T-helper 1 cell treated with Interleukin-12 subunit alpha and Interleukin-12 subunit beta and Interleukin-4 antibody, amounts not matched to agents 30 ng/mL and 1 ng/mL, for 36 hours (primary cell): ENCODE measurements around the gene KRT15. TPM values are rescaled to one million over a fixed set of nuclear protein-coding genes. Genes with fewer than 3 reads are reported as not detected.
"Not testable (repeated sequence)": the region's sequence is repeated elsewhere in the genome, so short reads cannot be mapped to it uniquely, and the experiment has no call there.

Experiments
- intact Hi-C: fragments of 100-400 bp; cut with micrococcal nuclease; formaldehyde crosslinking; loops from one replicate; pipeline ENCODE4 v1.15.1; 2024
- total RNA-seq: library from RNA; stranded (reverse); gene quantifications from 2 replicates; pipeline ENCODE4 v1.2.3, GENCODE V29; 2022

Gene KRT15
- total RNA-seq, 1 donor from 2014 or later, result not detected

GRCh38 chr17:41544935-41545334 lies 26.2 kb upstream of the KRT15 start:
- intact Hi-C loops, result no loop called here

GRCh38 chr17:41544491-41544892 lies 25.8 kb upstream of the KRT15 start:
- intact Hi-C loops, result no loop called here

DNA sequence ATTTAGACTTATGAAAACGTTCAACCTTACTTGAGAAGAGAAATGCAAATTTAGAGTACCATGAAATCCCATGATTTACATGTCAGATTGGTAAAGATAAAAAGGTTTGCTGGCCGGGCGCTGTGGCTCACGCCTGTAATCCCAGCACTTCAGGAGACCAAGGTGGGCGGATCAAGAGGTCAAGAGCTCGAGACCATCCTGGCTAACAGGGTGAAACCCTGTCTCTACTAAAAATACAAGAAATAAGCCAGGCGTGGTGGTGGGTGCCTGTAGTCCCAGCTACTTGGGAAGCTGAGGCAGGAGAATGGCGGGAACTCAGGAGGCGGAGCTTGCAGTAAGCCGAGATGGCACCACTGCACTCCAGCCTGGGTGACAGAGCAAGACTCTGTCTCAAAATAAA lies 24.1 kb upstream of the KRT15 start:
- intact Hi-C loops, result not testable (repeated sequence)

DNA sequence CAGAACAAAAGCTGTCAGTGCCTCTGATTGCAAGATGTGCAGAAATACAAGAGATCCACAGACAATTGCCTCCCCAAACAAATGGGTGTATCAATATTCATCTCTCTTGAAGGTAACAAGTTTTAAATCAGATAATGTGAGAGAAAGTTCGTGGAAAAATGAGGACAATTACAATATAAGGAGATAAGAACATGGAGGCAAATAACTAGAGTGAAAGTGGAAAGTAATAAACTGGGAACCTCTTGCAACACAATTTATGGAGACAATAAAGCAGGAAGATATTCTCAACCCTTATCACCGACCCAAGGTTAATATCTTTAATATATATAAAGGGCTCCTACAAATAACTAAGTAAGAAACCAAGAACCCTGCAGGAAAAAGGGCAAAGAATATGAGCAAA lies 23.7 kb upstream of the KRT15 start:
- intact Hi-C loops, result no loop called here

DNA sequence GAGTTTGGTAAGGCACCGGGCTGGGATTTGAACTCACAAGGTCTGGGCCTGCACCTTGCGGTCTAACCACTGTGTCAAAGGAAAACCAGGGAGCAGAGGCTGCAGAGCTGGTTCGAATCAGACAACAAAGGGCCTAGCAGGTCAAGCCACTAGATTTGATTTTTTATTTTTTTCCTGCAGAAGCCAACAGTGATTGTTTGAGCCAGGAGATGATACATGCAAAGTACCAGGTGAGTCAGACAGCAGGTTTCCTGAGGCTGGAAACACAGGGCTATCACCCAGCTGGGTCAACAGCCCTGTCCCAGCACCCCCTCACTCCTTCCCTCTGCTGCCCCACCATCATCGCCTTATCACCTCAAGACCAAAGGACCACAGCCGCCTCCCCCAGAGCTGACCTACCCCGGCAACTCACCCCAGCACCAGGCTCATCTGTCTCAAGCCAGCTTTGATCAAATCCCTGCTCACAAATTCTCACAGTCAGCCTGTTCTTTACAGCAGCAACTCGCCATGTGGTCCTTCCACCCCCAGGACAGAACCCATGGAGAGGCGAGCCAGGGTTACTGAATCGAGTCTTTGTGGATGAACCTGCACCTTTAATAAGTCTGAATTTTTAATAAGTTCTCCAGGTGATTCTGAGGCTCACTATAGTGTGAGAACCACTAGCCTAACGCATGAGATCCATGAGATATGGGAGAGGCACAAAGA lies 22.4 kb upstream of the KRT15 start:
- intact Hi-C loops, result no loop called here

DNA sequence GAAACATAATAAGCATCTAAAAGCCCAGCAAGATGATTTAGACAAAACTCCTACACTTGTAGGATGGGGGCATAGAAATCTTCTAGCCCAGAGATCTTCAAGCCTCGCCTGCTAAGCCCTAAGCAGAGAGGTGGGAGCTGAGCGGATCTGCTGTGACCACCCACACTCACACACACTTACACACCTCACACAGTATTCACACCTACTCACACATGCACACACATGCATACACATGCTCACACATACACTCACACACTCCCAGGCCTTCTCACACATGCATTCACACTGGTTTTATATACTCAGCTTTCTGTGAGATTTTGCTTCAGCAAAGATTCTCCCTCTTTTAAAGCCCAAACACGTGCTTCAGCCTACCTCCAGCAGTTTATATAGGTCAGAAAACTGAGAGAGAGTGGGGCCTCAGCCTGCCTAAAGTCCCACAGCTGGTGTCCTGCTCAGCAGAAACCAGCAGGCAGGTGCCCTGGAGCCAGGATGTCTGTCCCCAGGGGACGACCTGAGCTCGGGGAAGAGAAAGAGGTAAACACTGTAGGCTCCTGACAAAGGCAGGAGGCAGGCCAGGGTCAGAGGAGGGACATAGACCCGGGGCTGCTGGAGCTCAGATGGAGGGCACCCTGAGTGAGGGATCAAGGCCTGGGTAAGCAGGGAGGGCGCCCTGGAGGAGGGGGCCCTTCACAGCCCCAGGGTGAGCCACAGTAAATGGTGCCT lies 21.4 kb upstream of the KRT15 start:
- intact Hi-C loops, result no loop called here

GRCh38 chr17:41539071-41539492 lies 20.4 kb upstream of the KRT15 start:
- intact Hi-C loops, result no loop called here

DNA sequence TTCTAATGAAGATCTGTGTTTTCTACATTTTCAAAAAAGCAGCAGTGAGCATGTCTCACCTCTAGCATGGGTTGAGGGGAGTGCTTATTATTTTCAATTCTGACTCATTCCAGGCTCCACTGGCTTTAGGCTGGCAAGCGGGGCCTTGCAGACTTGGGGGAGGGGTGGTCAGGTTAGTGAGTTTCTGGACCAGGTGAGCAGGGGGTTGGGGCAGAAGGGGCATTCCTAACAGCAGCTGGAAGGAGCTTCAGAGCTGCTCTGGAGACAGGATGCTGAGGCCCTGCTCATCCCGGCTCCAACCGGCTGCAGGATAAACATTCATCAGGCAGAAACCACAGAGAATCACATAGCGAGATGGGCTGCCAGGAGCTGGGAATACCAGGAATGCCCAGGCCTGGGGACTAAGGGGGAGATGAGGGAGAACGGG lies 19.9 kb upstream of the KRT15 start:
- intact Hi-C loops, result no loop called here

GRCh38 chr17:41537990-41538389 lies 19.3 kb upstream of the KRT15 start:
- intact Hi-C loops, result no loop called here

DNA sequence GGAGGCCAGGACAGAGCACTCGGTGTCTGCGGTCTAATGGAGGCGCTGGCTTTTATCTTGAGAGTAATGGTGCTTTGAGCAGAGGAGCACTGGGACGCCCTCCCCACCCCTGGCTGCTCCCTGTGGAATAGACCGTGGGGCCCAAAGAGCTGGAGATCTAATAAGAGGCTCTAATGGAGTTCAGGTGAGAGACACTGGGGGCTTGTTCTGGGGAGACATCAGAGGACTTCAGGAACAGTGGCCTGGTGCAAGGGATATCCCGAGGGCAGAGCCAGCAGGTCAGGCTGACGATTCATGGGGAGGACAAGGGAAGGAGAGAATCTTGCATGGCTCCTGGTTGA lies 18.9 kb upstream of the KRT15 start:
- intact Hi-C loops, result no loop called here

GRCh38 chr17:41536741-41537613 lies 18.3 kb upstream of the KRT15 start:
- intact Hi-C loops, result no loop called here

DNA sequence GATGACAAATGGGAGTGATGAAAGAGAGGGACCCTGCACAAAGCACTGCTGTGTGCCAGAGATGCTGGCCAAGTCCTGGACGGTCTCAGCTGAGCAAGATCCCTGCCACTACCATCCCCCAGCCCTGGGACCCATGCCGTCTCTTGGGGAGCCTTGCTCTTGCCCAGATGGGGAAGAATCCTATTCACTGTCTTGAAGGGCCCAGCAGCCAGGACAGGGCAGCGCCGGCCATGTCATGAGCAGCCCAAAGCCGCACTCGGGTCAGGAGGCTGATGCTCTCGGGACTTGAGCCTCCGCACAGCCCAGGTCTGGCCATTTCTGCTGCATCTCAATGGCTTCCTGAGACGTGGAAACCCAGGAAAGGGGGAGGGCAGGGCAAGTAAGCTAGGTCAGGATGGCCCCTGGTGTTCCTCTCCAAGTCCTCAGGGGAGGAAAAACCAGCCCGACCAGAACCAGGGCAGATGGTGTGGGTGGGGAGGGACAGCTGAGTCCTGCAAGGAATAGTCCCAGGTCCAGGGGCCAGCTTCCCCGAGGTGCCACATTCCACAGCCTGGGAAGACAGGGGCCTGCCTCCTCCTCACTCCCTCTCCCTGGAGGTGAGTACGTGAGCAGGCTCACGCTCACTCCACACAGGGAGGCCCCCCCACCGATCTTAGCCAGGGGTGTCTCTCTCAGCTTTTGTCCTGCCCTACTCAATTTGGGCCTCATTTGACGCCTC lies 17.2 kb upstream of the KRT15 start:
- intact Hi-C loops, result no loop called here

DNA sequence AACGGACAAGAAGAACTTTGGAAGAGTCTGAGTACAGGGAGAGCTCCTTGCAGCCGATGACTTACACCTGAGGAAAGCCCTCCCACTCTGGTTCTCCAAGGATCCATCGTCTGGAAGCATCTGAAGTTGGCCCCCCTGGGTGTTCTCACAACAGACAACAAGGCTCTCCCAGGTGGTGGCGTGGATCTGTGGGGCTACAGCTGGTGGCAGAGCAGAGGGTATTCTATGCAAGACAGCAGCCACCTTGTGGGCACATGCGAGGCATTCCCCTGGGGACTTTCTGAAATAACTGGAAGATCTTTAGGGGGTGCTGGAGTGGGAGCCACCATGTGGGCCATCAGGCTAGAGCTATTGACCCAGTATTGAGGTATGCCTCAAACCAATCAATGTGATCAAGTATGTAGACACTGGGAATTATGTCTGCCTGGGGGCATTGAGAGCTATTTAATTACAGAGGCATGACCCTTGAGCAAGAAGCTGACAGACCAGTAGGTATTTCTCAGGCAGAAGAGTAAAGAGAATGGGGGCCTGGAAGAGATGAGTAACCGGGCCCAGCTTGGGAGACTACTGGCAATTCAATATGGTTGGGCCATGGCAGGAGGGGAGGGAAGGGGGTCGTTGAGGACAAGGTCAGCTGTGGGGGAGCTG lies 16.3 kb upstream of the KRT15 start:
- intact Hi-C loops, result no loop called here

- intact Hi-C loops, result no loop called here
Measured at GRCh38 chr17:41533613-41534012, 14.9 kb upstream of the KRT15 start.

- intact Hi-C loops, result no loop called here
Measured at GRCh38 chr17:41532947-41533570, 14.4 kb upstream of the KRT15 start.

- intact Hi-C loops, result no loop called here
Measured at GRCh38 chr17:41531993-41532392, 13.3 kb upstream of the KRT15 start.

DNA sequence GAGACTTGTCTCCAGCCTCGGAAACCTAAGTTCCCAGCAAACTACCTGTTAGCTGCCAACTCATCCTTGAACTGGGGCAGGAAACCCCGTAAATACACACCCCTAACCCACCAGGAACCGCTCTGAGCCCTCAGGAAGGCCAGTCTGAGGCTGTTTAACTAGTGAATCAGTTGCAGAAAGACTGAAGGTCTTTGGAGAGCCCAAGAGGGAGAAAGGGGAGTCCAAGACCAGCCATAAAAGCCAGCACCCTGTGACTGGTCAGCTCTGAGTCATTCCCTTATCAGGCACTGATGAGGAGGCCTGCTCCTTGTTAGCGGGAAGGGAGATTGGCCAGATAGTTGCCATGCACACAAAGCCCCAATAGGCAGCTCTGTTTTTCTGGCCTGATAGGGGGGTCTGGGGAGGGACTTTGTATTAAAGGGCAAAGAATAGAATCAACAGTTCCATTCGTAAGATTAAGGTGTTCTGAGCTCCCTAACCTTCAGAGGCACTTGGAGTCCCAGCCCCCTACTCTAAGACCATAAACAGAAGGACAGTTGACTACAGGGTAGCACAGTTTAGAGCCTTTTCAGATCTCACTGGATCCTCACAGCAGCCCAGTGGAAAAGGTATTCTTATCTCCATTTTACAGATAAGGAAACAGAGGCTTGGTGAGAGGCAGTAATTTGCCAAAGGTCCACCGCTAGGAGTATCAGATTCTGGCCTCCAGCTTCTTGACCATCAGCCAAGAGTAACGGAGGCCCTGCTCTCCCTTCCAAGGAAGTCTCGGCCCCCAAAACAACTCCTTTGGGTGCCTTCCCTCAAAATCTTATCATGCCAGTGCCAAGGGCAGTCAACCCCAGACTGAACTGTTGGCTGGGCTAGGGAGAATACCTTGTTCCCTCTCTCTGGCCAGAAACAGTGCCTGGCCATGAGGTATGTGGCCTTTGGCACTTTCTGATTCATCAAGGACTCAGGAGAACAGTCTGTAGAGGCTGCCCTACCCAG lies 11.7 kb upstream of the KRT15 start:
- intact Hi-C loops, result no loop called here

DNA sequence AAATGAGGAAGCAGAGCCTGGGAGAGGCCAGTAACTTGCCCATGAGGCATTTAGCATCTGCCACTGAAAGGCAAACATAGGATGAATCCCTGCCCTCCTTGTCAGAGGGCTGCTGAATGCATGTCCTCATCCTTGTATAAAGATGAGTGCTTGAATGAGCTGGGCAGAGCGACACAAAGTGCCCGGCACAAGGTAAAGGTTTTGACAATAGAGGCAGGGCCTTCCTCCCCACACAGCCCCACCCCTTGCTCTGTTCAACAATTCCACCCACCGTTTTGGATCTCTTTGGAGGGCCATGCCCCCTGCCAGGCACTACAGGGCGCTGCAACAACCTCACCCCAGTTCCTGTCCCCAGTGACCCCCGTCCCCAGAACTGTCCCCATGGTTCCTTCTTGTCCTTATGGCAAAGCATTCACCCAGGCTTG lies 10.8 kb upstream of the KRT15 start:
- intact Hi-C loops, result no loop called here

GRCh38 chr17:41528959-41529353 lies 10.3 kb upstream of the KRT15 start:
- intact Hi-C loops, result no loop called here
